CD4-positive, alpha-beta T cell treated with Interleukin-15 for 4 hours (primary cell): Measurements from ENCODE around the gene PITPNM2.
"Not testable (repeated sequence)": the region's sequence is repeated elsewhere in the genome, so short reads cannot be mapped to it uniquely, and the experiment has no call there.

Experiments
- DNase-seq: peaks from one replicate; pipeline ENCODE4 v3.0.0-alpha.2; 2020; ENCODE audit warnings: low spot score

The PITPNM2 gene

GRCh38 chr12:123120452-123121166, 30.3 kb downstream of the PITPNM2 start:
- DNase-seq = peak; percentile 33

- DNase-seq = peak; percentile 43
These were observed 31.1 kb downstream of the PITPNM2 start for GRCh38 chr12:123119808-123120207.

- no peak for DNase-seq
These were observed 32.4 kb downstream of the PITPNM2 start for GRCh38 chr12:123118497-123118896.

GRCh38 chr12:123115409-123116121, 35.3 kb downstream of the PITPNM2 start:
- peak; percentile 25 for DNase-seq

- DNase-seq = no peak
These were observed 36.4 kb downstream of the PITPNM2 start for GRCh38 chr12:123114304-123115083.

GRCh38 chr12:123113026-123113425, 37.9 kb downstream of the PITPNM2 start:
- DNase-seq = no peak

GRCh38 chr12:123111498-123112165, 39.3 kb downstream of the PITPNM2 start:
- DNase-seq = peak; percentile 26

GRCh38 chr12:123109319-123109772, 41.5 kb downstream of the PITPNM2 start:
- no peak for DNase-seq

GRCh38 chr12:123108682-123109066, 42.2 kb downstream of the PITPNM2 start:
- no peak for DNase-seq

- no peak for DNase-seq
These were observed 42.8 kb downstream of the PITPNM2 start for GRCh38 chr12:123107926-123108681.

- DNase-seq = peak; percentile 72
These were observed 44.1 kb downstream of the PITPNM2 start for GRCh38 chr12:123106640-123107359.

GRCh38 chr12:123105211-123105826, 45.6 kb downstream of the PITPNM2 start:
- no peak for DNase-seq

GRCh38 chr12:123104809-123105208, 46.1 kb downstream of the PITPNM2 start:
- DNase-seq = no peak

GRCh38 chr12:123104094-123104493, 46.8 kb downstream of the PITPNM2 start:
- not testable (repeated sequence) for DNase-seq

GRCh38 chr12:123102781-123103503, 47.9 kb downstream of the PITPNM2 start:
- DNase-seq = no peak

GRCh38 chr12:123102366-123102765, 48.5 kb downstream of the PITPNM2 start:
- no peak for DNase-seq

GRCh38 chr12:123101526-123101925, 49.4 kb downstream of the PITPNM2 start:
- no peak for DNase-seq
